Stimulated activated CD8-positive, alpha-beta memory T cell treated with anti-CD3 and anti-CD28 coated beads, Interleukin-12 subunit alpha, Interleukin-12 subunit beta, amount 100 ng/mL, for 1 hour (primary cell): ENCODE results near the gene MOB3A.

Experiments used
- DNase-seq: peaks from one replicate; pipeline ENCODE4 v3.0.0-alpha.2; 2020; ENCODE audit warnings: low read depth

Gene MOB3A

DNA sequence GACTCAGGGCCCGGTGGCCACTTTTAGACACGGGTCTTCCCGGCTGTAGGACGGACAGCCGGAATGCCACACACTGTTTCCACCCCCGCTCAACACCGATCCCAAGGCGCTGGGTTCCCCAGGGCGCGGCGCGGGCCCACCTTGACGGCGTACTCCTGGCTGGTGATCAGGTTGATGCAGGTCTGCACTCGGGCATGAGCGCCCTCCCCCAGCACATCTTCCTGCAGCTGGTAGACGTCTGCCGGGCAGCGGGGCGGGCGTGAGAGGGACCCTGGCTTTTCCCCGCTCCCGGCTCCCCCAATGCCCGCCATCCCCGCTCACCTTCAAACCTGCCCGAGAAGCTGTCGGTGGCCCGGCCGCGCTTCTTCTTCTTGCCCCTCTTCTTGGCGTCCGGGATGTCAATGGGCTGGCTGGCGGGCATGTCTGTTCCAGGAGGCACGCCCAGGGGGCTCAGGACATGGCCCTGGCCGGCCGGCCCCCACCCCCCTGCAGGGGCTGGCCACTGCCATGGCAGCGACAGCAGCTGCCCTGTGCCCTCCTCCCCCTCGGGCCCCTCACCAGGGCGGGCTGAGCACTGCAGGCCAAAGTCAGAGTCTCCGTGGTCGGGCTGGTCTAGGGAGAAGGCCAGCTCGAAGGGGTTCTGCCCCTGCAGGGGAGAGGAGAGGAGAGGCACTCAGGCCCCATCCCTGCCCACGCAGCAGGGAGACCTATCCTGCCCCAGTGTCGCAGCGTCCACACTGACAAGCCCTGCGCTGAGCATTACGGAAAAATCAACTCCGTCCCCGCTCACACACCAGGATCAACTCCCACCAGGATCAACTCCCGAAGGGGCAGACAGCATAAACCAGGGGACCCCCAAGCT lies 49.8 kb downstream of the MOB3A start:
- no peak for DNase-seq

DNA sequence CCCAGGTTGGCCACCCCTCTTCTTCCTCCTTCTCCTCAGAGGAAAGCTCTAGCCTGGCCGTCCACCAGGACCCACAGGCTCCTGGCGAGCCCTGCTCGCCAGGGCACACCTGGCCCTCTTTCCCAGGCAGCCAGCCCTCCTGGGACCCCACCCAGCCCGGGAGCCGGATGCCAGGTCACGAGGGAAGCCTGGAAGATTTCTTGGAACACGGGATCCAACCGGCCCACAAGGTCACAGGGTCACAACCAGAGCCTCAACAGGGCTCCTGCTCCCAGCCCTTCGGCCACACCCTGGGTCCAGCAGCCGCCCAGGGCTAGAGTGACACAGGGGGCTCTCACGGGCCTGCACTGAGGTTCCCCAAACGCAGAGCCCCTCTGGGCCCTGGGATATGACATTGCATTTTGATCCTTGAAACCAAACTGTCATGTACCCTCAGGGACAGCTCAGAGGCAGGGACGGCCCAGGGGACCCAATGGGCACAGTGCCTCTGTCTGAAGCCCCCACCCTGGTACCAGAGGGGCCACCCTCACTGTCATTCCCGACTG lies 50.6 kb downstream of the MOB3A start:
- DNase-seq = no peak

DNA sequence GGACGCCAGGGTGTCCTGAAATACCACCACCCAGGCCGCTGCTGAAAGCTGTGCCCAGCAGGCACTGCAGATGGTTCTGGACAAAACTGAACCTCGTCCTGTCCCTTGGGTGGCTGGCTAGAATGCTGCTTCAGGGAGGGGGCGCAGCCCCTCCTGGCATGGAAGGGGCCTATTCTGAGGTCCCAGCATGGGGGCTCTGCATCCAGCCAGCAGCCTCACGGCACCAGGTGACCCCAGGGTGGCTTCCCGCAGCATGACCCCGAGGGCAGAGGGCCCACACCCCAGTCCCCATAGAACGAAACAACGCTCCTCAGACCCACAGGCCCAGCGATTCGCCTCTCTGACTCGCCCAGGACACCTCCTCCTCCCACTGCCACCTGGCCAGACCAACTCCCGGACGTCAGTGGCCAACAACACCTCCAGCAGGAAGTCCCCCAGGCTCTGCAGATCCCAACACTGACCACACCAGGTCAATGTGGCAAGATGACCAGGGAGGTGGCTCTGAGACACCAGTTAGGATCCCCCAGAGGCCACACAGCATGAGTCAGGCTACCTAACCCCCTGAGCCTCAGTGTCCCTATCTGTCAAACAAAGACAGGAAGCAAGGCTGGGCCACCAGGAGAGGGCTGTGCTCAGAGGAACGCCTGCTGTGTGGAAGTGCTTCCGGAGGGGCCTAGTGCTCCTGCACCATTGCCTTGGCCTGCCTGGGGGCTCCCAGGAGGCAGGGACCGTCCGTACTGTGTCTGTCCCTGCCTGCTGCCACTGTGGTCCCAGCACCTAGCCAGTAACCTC lies 51.2 kb downstream of the MOB3A start:
- DNase-seq = no peak

DNA sequence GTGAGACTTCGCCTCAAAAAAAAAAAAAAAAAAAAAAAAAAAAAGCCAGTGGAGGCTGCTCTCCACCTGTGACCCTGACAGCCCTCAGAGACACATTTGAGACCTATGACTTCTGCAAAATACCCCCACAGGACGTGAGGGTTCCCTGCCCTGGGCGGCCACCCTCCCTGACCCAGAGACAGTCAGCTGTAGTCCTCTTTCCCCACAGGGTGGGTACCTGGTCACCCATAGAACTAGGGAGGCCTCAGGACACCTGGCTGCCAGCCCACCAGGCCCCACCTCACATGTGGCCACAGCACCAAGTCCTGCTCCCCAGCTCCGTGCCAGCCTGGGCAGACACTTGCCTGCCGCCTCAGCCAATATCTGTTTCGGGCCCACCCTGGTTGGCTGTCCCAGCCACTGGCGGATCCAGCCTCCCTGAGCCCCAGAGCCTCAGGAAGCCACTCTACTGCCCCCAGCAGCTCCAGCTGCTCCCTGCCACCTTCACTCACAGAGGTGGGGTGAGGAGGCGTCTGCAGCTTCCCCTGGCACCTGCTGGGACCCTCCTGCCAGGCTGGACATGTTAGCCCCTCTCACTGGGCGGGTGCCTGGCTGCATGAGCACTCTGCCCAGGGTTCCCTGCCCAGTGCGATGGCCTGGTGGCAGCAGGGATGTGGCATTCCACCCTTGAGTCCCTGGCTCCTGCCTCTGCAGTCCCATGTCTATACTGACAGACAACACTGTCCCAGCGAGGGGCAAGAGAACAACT lies 52.0 kb downstream of the MOB3A start:
- DNase-seq = no peak

DNA sequence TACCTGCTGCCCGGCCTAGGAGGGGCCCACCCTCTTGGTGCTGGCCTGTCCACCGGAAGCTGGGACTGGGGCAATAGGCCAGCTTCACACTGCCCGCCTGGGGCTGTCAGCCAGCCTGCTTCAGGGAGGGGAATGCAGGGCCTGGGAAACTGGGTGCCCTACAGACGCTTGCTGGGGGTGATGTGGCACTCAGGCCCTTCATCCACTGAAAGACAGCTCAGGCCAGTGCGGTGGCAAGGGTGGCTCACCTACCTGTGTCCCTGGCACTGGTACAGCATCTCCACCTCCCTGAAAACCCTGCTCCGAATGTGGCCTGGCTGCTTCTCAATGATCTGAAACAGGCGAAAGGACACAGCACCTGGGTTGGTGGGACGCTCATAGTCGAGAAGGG lies 52.9 kb downstream of the MOB3A start:
- DNase-seq = no peak

DNA sequence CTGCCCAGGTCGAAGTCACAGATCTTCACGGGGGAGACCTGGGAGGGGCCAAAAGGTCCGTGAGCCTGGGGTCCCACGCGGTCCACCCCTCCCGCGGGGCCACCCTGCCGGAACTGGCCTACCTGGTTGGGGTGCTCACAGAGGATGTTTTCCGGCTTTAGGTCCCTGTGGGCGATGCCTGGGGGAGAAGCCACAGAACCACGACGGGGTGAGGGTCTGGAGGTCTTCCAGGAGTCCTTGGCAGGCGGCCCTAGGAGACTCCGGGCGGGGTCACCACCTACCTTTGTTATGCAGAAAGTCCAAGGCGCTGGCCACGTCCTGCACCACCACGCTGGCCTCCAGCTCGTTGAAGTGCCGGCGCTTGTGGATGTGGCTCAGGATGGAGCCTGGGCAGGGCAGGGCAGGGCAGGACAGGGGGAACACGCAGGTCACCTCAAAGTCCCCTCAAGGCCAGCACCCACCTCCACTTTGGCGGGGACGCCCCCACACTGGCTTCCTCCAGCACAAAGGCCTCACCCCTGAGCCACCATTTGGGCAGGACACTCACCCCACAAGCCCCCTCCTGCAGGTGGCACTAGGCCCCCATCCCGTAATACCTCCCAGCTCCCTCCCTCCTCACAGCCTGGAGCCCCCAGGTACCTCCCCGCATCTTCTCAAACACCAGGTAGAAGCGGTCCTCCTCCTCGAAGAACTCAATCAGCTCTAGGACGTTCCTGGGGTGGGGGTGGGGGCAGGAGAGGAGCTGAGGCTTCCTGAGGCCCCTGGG lies 53.5 kb downstream of the MOB3A start:
- DNase-seq = no peak

DNA sequence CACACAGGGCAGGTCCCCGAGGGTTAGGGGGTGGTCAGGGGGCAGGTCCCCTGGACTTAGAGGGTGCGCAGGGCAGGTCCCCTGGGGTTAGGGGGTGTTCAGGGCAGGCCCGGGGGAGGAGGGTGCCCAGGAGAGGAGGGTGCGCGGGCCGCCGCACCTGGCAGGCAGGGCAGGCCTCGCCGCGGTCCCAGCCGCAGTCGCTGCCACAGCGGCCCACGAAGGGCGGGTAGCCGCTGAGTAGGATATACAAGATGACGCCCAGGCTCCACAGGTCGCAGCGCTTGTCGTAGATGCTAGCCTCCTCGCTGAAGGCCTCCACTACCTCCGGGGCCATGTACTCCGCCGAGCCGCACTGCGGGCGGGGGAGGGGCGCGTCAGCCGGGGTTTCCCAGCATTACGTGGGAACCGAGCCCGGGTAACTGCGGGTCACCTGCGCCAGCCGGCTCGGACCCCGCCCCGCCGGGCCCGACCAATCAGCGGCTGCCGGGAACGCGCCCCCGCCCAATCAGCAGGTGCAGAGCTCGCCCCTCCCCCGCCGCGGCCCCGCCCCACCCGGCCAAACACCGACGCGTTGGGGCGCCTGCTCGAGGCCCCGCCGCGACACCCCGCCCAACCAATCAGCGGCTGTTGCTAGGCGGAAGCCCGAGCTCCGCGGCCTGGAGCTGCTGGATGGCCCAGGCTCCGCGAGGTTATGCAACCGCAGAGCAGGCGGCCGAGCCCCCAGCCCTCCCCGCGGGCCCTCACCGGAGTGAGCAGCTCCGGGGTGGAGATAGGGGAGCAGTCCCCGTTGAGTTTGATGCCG lies 54.2 kb downstream of the MOB3A start:
- DNase-seq = peak; percentile 99

DNA sequence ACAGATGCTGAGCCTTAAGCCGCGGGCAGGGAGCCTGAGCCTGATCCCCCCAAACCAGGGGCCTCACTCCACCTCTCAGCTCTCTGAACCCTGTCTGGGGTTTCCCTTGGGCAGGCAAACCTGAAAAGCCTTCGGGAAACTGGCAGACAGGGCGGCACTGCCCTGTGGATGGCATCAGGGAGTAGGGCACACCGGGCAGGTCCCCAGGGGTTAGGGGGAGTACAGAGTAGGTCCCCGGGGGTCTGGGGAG lies 54.8 kb downstream of the MOB3A start:
- DNase-seq = no peak

DNA sequence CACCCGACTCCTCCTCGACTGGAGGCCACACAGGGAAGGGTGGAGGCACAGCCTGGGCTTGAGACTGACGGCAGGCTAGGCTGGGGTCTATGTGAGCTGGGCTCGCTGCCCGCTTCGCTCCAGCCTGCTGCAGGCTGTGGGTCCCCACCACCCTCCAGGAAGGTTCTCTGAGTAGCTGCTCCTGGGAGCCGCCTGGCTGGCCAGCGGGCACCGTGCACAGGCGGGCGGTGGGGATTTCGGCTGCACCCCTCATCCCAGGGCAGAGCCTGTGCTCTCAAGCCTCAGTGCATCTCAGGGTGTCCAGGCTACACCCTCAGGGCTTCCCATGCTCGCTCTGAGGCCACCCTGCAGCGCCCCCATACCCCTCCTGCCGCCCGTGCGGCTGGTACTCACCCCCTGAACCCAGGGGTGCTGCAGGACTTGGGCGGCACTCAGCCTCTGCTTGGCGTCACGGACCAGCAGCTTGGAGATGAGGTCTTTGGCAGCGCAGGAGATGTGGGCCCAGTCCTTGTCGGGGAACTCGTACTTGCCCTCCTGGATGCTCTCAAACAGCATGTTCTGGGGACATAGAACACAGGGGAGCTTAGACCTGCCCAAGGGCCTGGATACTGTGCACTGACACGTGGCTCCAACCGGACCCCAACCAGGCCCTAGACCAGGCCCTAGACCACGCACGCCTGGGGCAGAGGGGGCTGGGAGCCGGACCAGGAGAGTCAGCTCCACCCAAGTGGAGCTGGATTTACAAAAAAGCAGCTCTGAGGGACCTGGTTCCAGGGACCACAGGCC lies 55.3 kb downstream of the MOB3A start:
- DNase-seq = no peak

DNA sequence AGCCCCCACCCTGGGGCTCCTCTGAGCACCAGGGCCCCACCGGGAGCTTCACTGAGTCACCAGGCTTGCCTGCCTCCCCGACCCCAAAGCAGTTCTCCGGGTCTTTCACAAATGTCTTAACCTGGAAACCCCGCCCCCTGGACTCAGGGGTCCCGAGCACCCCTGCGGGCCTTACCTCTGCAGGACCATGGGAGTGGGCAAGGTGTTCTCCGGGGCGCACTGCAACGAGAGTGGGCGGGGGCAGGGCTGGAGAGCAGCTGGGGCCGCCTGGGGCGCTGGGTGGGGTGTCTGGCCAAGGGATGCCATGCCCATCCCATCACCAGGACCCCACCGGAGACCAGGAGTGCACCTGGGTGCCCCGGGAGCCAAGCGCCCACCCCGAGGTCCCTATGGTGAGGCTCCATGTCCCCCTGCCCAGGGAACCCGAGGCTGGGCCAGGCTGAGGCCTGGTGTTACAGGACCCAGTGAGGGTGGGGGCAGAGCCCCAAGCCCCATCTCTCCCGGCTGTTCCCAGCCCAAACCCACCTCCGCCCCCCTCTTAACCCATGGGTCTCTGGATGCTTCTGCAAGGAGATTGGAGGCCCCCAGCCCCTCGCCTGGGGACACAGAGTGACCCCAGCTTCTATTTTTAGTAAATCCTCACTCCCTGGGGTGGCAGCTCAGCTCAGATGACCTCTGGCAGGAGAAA lies 56.0 kb downstream of the MOB3A start:
- no peak for DNase-seq

DNA sequence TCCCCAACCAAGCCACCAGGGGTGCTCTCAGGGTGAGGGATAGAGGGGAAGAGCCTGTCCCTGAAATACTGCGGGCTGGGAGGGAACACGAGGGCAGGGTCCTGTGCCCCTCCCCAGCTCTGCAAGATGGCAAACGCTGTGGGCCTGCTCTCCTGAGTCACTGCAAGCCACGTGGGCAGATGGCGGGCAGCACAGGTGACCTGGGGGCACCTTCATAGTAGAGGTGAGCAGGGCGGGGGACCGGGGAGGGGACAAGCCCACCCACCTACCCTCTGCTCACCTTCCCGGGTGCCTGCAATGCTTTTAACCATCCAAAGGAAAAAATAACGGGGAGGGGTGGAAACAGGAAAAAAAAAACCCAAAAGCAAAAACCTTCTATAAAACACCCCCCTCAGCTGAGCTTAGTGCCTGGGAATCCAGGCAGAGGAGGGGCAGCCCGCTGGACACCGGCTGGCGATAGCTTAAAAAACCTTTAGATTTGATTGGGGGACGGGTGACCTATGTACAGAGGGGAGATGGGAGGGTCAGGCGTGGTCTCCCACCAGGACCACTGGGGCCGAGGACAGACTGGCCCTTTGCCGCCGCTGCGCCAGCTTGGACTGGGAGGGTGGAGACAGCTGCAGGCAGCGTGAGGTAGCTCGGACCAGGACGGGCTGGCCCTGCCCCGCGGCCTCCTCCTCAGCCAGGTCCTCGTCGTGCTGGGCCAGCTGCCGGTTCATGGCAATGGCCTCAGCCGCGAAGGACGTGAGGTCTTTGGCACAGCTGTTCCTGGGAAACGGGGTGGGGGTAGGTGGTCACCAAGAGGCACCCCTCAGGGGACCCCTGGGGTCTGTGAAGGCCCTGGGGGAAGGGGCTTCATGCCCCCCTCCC lies 56.8 kb downstream of the MOB3A start:
- no peak for DNase-seq

DNA sequence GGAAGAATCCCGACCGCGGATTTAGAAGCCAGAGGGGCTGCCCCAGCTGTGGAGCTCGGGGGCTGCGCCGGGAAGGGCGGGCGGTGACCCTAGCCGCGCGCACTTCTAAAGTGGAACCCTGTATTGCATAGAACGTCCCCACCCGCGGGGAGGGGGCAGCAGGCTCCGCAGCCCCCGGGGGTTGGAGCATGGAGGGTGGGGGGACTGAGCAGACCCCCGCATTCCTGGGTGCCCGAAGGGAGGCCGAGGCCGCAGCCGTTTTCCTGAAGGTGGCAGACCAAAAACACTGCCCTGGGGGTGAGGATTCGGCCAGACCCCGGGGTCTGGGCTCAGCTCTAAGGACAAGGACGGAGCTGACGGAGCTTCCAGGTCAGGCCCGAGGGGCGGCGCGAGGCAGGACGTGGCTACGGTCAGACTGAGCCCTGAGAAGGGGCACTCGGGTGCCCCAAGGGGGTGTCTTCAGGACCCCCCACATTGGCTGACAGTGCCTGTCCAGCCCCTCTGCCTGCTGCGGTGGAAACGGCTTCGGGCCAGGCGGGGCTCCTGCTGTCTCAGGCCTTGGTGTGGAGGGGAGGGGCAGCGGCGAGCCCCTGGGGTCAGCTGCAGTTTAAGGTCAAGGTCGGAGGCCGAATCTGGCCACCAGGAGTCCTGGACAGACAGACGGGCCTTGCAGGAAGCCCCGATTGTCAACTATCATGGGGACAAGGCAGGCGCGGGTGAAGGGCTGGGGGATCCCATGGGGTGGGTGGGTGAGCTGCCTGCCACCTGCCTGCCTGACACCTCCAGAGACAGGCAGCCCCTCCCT lies 57.6 kb downstream of the MOB3A start:
- DNase-seq = no peak

DNA sequence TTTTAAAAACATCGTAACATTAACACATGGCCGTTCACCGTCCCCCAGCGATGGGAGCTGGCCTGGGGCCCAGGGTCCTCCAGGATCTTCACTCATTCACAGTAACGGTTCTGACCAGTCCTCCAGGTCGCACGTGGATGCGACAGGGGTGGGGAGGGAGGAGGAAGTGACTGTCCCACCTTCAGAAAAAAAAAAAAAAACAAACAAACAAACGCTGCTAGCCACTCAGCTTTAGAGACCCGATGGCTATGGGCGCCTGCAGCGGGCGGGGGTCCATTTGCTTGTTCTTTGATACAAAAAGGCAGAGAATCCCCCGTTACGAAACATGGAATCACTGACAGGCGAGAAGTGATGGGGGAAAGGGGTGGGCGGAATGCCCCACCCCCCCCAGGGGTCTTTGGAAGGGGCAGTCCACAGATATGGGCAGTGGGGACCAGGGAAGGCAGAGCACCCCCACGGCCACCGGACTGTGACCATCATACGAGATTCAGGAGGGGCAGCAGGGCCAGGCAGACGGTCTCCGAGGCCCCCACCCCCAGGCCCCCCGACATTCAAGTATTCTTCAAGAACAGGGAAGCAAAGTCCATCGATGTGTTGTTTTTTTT lies 58.4 kb downstream of the MOB3A start:
- no peak for DNase-seq

DNA sequence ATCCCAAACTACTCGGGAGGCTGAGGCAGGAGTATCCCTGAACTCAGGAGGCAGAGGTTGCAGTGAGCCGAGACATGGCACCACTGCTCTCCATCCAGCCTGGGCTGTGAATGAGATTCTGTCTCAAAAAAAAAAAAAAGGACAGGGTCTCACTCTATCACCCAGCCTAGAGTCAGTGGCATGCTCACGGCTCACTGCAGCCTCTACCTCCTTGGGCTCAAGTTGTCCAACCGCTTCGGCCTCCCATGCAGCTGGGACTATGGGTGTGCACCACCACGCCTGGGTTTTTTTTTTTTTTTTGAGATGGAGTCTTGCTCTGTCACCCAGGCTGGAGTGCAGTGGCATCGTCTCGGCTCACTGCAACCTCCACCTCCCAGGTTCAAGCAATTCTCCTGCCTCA lies 59.7 kb downstream of the MOB3A start:
- DNase-seq = no peak

DNA sequence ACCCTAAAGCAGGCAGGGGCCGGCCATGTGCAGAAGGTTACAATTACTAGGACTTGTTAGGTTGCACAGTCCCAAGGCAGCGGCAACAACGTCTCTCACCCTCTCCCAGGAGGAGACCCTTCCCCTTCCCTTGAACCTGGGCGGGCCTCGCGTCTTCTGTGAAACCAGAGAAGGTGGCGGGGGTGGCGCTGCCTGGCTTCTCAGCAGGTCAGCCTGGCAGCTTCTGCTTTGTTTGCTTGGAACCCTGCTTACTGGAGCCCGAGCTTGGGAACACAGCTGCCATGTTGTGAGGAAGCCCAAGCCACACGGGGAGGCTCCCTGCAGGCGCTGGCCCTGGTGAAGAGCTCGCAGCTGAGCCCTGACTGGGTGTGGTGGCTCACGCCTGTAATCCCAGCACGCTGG lies 60.5 kb downstream of the MOB3A start:
- DNase-seq = no peak

DNA sequence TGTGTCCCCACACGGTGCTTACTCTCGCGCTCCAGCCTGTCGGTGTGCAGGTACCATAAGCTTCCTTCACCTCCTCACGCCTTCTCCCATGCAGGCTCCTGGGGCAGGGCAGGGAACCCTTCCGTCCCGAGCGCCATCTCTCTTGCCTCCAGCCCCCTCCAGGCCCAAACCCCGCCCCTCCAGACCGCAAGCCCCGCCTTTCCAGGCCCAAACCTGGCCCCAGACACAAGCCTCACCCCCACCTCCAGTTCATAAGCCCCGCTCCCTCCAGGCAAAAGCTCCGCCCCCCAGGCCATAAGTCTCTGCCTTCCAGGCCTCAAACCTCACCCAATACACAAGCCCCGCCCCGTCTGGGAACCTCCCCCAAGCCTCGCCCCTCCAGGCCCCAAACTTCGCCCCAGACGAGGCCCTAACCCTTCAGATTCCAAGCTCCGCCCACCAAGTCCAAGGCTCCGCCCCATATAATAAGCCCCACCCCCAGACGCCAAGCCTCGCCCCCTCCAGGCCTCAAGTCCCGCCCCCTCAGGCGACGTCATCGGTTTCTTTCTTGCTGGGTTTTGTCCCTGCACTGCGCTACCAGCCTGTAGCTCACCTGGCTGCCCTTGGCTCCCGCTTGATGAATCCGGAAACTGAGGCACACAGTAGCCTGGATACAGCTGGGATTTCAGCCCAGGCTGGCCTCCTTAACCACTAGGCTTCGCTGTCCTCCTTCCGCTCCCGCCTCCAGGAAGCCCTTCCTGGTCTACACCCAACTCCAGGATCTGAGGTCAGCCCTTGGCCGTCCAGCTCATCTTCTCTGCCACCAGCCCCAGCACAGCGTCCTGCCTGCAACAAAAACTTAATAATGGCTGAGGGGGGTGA lies 61.2 kb downstream of the MOB3A start:
- peak; percentile 39 for DNase-seq
